ENCODE data around the gene PKD1L1.

The PKD1L1 gene

DNA sequence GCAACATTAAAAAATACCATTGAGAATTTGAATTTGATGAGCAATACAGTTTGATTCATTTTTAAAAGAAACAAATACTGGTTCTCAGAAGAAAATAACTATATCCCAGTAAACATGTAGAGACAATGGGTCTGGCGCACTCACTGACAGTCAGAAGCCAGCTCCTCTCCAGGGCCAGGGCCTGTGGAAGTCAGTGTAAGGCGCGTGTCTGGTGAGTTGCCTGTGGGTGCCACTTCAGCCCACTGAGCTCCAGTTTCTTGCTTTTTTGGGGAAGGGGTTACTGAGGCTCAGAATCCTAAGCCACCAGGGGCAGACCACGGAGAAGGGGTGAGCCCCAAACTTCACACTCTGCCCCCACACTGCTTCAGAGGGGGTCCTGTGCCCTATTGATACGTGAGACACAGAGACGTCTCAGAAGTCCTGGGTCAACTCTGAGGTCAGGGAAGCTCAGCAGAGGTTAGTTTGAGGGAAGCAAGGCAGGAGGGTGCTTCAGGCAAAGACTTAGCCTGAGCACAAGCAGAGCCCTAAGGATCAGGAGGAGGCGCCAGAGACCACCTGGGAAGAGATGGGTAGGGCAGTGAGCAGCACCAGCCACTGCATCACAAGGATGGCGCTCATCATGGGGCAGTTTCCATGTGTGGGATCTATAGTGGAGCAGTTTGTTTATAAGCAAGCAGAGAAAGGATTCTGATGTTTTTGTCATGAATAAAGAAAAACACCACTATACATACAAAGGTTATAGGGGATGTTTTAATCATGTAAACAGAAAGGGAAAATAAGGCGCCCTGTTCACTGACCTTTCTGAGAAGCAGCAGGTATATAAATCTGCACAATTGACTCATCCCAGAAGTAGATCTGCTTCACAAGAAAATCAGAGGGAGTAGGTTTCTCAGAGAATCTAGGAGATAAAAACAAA lies 95.7 kb downstream of the PKD1L1 start:
- peak; percentile 10 to 42 (median 25) for DNase-seq

DNA sequence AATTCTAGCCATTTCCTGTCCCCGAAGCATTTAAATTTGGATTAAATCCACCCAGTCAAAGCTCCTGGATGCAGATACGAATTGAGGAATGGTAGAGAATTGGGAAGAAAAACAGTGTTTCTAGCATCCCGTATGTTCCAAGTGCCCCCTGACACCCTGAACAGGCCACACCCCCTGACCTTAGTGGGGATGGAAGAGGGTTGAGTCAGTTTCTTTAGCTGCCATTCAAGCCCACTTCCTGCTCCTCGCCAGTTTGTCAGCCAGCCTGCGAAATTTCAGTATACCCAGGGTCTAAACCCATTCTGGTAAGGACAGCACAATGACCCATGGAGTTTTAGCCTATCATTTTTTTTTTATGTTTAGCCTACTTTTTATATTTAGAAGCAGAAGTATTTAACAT lies 101.1 kb downstream of the PKD1L1 start:
- no peak for DNase-seq

DNA sequence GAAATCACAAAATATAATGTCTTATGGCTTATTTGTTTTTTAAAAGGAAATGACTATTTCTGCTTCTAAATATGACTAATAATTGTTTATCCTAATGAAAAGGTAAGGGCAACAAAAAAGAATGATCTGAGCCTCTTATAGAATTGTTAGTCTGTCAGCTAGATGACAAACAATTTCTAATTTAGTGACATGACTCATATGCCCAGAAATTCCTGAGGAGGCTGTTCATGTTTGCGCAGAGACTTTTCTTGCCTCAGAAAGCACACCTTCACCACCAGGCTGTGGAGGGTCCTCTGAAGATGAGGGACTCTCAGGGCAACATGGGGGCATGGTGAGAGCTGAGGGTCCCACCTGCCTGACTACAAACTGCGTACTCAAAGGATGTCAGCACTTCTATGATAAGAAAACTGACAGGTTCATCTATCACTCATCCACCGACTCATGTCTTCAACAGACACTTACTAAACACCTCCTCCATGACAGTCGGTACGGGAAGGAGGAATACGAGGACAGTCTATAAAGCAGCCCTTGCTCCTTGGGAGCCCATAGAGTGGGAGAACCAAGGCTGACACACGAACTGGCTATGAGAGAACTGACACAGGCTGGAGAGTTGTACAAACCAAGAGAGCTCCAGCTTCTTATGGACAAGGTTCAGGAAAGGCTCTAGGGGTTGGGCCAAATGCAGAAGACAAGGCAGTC lies 102.0 kb downstream of the PKD1L1 start:
- peak in 2 of 3 donors; percentile 6 to 23 for DNase-seq

DNA sequence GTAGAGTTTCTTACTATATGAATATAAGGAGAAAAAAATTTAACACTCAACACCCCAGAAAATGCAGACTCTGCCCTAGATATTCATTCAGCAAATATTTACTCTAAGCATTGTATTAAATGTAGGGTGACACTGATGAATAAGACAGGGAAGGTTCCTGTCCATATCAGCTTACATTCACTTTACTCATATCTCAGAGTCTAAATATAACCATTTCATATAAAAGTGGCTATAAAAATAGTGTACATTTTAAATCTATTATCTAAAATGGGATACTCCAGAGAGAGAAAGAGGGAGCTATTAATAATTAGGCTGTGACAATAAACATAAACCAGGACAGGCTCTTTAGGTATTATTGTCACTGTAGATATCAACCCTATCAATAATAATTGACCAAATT lies 104.0 kb downstream of the PKD1L1 start:
- DNase-seq: no peak

DNA sequence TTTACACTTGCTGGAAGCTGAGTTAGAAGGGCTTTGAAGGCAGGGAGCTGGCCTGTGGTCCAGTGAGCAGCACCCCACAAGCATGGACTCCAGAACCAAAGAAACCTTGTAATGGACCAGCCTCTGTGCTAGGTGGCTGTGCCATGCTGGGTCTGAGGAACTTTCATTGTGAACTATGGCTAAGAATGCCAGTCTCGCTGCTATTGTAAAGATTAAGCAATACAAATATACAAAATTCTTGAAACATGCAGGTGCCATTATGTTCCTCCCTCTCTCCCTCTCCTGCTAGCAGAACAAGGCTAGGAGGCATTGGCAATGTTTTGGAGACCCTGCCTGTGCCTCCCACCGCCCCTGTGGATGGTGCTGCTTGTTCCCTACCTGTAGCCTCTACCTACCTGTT lies 105.0 kb downstream of the PKD1L1 start:
- DNase-seq: no peak

DNA sequence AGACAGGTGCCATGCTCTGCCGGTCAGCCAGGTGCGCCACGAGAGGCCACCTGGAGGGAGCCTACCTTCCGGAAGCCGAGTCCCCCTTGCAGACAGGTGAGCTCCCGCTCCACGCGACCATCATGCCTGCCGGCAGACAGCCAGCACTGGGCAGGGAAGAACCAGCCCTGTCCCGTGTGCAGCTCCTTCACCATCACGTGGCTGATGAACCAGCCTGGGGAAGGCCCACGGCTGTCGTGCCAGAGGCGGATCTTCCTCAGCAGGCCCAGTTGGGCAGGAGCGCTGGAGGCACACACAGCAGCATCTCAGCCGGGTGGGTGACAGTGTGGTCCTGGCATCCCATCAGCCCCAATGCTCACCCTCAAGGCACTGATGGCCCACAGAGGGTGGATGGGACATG lies 108.9 kb downstream of the PKD1L1 start:
- no peak for DNase-seq

DNA sequence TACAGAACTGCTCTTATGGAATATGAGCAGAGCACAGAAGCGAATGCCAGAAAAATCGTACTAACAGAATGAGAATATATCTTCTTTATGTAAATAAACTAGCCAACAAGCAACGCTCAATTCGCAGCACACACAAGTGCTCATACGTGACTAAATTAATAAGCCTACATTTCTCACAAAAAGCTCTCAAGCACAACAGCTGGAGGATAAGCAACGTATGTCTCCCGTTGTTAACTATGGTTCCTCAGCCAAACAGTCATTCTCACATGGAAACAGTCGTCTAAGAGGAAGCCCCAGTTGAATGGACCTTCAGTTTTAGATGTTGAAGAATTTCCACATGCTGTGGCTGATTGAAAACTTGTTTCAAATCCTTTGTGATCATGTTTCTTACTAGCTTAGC lies 110.4 kb downstream of the PKD1L1 start:
- no peak for DNase-seq

DNA sequence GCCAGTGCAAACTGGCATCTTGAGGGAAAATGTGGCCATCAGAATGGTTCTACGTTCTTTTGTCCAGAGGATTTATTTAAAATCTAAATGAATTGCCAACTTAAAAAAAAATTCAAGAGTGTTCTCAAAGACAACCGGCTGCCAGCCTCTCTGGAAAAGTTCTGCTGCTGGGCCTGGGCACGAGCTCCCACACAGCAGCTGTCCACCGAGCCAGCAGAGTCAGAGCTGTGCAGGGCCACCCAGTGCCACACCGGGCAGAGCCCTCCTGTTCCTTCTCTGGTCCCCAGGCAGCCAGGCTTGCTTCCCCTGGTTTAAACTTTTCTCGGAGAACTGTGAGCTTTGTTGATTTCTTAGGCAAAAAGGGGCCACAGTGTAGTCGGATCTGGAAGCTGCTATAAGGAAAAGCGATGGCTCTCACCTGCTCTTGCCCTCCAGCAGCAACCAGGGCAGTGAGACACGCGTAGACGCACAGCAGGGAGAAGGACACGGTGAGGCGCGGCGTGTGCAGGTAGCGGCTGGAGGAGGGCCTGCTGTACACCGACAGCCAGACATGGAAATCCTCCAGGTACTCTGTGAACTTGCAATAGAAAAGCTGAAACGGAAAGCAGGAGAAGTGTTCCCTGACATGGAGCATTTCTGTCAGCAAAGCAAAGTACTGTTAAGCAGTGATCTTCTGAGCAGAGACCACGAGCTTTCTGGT lies 111.6 kb downstream of the PKD1L1 start:
- peak in 1 of 3 donors; percentile 6 for DNase-seq

DNA sequence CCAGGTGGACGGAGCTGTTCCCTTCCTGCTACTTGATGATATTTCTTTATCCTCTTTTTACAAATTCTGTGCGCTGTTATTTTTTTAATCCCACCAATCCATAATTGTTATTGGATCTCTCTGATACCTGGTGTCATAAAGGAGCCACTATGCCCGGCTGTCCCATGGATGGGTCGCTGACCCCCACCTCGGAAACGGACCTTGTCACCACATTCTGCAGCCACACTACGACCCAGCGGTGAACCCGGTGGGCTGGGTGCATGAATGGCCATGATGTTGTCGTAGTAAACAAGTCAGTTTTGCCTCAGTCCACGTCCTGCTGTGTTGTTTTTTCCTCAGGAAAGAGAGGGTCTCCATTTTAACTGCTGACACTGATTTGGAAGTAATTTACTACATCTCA lies 112.2 kb downstream of the PKD1L1 start:
- DNase-seq: no peak

DNA sequence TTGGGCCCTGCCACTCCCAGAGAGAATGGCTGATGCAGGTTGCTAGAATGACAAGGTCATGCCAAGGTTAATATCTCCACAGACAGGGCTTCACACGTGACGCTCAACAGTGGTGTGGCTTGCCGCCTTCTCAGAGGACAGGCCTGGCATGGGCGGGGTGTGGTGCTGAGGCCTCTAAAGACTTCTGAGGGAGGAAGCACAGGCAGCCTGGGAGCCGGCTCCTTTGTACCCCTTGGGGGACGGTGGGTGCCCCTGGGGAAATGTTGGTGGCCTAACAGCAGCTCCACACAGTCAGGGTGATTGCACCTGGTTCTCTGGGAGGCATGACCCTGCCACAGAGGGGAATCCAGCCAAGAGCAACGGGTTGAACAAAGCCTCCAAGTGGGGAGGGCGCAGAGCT lies 115.1 kb downstream of the PKD1L1 start:
- DNase-seq: no peak

DNA sequence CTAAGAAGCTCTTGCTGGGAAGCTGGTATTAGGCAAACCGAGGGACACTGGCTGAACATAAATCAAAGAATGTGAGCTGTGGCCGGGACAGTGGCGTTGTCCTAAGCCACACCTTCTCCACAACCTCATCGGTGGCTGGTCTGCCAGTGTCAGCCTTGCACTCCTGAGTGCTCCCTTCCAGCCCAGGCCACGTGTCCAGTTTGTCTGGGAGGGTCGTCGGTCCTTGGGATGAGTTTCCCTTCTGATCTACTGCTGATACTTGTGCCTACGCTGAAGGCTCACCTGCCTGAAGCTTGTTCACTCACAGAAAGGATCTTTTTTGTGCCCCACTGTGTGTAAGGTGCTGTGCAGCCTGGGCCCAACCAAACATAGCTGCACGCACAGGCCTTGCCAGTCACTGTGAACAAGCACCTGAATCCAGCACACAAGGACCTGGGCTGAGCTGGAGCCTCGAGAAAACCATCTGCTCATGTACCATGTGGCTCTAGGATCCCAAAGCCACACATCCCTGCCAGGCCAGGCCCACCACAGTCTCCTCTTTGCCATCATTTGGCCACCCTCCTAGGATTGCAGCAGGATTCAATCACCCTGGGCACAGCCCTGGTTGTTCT lies 116.1 kb downstream of the PKD1L1 start:
- no peak for DNase-seq

DNA sequence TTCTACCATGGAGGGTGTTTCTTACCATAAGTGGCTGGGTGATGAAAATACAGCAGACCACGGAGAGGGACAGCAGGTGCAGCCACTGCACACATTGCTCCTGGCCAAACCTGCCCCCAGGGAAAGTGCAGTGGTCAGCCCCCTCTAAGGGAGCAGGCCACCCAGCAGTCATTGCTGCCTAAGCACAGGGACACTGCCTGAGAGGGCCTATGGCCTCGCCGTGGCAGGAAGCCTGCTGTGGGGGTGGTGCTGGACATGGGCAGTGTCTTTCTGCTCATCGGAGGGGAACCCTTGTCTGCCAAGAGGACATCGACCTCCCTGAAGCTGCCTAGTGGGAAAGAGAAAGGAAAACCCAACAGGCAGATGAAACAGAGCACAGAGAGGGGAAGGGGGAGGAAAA lies 118.3 kb downstream of the PKD1L1 start:
- no peak for DNase-seq

DNA sequence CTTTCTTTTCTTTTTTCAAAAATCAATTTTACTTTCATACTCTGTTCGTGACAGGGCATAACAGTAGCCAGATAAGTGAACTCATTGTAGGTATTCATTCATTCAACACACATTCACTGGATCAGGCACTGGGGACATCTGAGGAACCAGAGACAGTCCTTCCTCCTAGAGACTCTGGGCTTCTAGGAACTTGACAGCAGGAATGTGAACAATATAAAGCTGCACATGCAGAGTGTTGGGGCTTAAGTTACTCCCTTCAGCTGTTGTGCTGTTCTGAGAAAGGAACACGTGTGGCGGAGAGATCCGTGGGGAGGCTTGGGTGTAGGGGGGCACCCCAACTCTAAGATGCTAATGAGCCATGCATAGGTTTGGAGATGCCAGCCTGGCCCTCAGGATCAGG lies 120.4 kb downstream of the PKD1L1 start:
- DNase-seq: no peak

DNA sequence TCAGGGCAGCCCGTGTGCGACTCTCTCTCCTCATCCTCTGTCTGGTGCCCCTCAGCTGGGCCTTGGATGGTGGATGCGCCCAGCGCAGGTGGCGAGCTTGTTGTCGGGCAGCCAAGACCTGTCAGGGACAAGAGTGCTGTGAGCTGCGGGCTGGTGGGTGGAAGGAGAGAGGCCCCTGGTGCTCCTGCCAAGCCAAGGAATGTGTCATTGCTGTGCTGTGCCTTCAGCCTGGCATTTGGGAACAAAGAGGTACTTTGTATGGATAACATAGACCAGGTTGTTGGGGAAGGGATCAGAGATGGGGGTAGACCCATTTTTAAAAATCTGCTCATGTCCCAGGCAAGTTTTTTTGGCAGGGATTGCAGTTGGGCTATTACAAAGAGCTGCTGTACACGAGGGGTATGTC lies 120.9 kb downstream of the PKD1L1 start:
- DNase-seq: no peak

DNA sequence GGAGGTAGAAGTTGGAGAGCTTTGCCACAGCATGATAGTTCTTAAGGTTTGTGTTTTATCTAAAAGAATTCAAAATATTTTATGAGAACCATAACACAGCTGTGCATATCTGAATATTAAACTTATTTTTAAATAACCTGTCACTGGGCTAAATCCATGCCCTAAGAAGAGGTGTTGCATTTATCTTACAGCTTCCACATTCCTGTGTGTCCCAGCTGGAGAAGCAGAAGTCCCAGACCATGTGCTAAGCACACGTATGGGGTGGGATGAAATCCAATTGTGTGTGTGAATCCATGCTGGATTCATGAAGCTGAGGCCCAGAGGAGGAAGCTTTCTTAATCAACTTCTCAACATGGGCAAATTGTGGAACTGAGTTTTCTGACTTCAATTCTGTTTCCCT lies 121.5 kb downstream of the PKD1L1 start:
- DNase-seq: no peak

DNA sequence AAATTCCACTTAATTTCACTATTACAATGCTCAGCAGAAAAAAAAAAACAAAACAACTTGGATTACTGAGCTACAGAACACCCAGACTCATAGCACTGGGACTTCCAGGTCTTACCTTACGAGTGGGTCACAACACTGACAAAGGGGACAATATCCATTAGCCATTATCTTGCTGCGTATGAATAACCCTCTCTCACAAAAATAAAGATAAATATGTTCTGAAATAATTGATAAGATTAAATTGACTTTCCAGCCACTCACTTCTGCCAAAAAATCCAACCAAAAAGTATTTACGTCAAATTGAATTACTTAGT lies 128.7 kb downstream of the PKD1L1 start:
- DNase-seq: no peak

DNA sequence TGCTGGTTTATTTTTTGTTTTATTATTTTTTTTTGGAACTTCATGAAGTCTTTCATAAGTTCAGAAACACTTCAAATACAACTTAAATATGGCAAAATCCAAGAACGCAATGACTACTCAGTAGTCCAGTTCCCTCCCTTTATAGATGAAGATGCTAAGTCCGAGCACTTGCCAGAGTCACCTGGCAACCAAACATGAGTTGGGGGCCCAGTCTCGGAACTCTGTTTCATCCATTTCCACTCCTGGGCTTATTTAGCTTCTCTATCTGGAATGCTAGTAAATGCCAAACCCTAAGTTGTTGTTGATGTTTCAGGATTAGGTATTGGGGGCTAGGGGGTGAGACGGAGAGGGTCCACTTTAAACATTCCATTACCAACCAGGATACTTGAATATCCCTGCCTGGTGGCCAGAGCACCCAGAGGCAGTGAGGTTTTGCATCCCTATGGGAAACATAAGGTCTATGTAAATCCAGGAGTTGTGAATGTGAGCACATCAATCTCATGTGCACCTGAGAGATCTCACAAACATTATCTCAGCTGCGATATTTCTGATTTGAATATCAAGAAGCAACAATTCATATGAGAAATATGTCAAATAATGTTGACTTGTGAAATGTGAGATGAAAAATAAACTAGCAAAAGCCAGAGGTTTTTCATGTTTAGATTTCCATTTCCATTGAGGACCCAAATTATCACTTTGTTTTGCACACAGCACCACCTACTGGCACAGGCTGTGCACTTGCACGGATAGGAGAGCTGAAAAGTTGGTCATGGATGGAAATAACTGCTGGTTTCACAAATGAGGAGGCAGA lies 129.3 kb downstream of the PKD1L1 start:
- peak; percentile 82 to 87 (median 83) for DNase-seq

DNA sequence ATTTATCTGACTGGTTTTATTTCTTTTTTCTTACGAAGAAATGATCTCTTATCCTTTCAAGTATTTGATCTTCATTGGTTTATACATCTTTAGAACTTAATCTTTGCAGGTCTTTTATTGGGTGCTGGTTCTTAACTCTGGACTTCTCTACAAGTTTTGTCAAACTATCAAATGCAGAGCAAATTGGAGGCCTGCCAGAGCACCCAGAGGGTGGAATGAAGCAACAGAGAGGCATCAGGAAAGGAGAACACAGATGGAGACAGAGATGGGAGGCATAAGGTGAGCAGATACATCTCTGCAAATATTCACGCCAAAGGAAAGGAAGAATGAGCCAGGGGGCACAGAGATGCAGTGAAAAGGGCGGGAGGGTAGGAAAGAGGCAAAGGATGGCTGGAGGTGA lies 130.3 kb downstream of the PKD1L1 start:
- DNase-seq: no peak

DNA sequence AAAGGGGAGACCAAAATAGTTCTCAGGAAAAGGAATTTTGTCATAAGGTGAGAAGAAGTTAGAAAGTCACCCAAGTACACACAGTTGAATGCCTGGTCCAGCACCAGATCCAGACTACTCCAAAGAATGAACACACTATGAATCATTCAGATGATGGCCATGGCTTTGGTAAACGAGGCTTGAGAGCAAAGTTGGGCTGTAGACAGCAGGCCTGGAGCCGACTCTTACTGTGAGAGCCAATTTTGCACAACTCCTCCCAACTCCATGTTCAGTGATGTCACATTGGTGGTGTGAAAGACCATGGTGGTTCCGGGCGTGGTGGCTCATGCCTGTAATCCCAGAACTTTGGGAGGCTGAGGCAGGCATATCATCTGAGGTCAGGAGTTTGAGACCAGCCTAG lies 131.6 kb downstream of the PKD1L1 start:
- no peak for DNase-seq

DNA sequence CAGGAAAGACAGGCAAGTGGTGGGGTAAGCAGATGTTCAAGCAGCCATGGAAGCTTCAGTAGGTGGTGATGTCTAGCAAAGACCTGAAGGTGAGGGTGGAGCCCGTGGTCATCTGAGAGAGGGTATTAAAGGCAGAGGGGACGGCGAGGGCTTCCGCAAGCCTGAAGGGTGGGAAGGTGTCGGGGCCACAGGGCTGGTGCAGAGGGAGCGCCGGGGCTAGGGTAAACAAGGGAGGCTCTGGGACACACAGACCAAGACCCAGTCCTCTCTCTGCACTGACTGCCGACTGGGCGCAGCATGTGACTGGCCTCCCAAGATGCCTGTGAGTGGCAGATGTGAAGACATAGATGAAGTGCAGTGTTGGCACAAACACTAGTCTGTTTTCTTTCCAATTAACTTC lies 132.4 kb downstream of the PKD1L1 start:
- DNase-seq: no peak

DNA sequence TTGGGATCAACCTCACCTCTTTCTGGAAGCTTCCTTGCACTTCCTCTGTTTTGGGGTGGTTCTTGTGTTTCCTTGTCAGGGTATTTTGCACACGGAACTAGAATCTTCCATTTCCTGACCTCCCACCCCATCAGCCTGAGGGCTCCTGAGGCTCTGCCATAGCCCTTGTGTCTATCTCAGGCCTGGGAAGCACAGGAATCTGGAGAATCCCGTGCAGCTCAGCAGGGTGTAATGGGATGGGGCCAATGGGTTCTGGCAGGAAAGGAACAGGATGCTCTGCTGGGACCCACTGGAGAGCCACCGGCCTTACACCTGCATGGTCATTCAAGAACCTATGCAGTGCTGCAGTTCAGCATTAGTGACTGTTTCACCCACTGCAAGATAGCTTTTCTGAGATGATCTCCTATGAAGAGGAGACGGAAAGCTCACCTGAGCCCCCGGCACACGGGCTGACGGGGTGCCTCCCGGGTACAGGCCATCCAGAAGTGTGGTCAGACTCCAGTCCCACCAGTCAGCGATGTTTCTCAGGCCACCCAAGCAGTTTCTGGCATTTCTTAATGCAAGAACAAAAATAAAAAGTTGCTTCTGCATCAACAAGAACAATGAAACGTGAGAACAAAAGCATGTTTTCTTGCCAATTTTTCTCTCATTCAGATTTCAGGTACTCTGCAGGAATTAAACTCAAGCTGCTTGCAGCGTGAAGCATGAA lies 133.2 kb downstream of the PKD1L1 start:
- DNase-seq: no peak
